A549 (cell line): ENCODE measurements around the gene TNF.

ENCODE experiments used
- MAFK ChIP-seq: fragments of 450-650 bp; IDR thresholded peaks from 2 replicates; pipeline ENCODE4 v1.6.1; 2014; ENCODE audit not compliant: partially characterized antibody
- NPAS2 ChIP-seq: fragments of 250-450 bp; sonication (Bioruptor Pico); IDR thresholded peaks from 2 replicates; pipeline ENCODE4 v1.8.0; 2022; ENCODE audit warnings: mild to moderate bottlenecking, moderate library complexity, borderline replicate concordance
- POLR2A ChIP-seq: IDR thresholded peaks from 2 replicates; pipeline ENCODE4 v1.6.1; 2012; ENCODE audit warnings: mild to moderate bottlenecking, low read length
- RAD21 ChIP-seq, 2 experiments: fragments of >200 bp in 1 of 2; sonication (Bioruptor Twin) in 1 of 2; formaldehyde crosslinking in 1 of 2; IDR thresholded peaks in 1 of 2; conservative IDR thresholded peaks in 1 of 2; 2 replicates in 1 of 2; 3 replicates in 1 of 2; pipeline ENCODE4 v1.6.1; 2012 to 2018; ENCODE audit warnings: inconsistent platforms in 1 of 2
- RARB ChIP-seq: fragments of 250-450 bp; sonication (Bioruptor Pico); IDR thresholded peaks from 2 replicates; pipeline ENCODE4 v1.8.0; 2021; ENCODE audit warnings: mild to moderate bottlenecking, moderate library complexity
- TF ChIP-seq, protein P1 (sequence below): fragments of >200 bp; sonication (Bioruptor Twin); formaldehyde crosslinking; IDR thresholded peaks from 3 replicates; pipeline ENCODE4 v1.5.1; 2016
- TF ChIP-seq, protein P2 (sequence below): fragments of 200-600 bp; sonication (generic); IDR thresholded peaks from 2 replicates; pipeline ENCODE4 v1.6.1; 2016; ENCODE audit warnings: antibody characterized with exemption, mild to moderate bottlenecking, moderate library complexity
- TF ChIP-seq, protein P3 (sequence below): IDR thresholded peaks from 2 replicates; pipeline ENCODE4 v1.6.1; 2012

DNA sequence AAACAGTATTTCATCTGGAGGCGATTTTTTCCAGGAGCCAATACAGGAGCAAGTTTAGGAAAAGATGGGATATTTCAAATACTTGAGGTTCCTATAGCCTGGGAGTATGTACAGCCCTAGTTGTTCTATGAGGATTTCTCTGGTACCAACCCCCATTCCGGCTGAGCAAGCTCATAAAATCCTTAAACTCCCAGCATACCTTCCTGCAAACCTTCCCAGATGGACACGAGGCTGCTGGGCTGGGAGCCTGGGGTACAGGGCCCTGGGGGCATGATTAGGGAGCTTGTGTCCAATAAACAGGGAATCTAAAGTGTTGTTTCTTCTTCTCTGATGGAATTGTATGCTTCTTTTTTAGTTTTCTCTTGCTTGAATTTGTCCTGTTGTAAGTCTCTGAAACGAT lies 46.6 kb downstream of the TNF start:
- TF ChIP-seq RARB (CRISPR knock-in tag) (no peak), MAFK (no peak), NPAS2 (CRISPR knock-in tag) (no peak), RAD21 (conservative IDR thresholded peaks at IDR 0.05 in 1 of 2, IDR thresholded peaks at IDR 0.05 in 1 of 2) (no peak), POLR2A (no peak)
- TF ChIP-seq, protein P1, sequence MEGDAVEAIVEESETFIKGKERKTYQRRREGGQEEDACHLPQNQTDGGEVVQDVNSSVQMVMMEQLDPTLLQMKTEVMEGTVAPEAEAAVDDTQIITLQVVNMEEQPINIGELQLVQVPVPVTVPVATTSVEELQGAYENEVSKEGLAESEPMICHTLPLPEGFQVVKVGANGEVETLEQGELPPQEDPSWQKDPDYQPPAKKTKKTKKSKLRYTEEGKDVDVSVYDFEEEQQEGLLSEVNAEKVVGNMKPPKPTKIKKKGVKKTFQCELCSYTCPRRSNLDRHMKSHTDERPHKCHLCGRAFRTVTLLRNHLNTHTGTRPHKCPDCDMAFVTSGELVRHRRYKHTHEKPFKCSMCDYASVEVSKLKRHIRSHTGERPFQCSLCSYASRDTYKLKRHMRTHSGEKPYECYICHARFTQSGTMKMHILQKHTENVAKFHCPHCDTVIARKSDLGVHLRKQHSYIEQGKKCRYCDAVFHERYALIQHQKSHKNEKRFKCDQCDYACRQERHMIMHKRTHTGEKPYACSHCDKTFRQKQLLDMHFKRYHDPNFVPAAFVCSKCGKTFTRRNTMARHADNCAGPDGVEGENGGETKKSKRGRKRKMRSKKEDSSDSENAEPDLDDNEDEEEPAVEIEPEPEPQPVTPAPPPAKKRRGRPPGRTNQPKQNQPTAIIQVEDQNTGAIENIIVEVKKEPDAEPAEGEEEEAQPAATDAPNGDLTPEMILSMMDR: no peak
- TF ChIP-seq, protein P2, sequence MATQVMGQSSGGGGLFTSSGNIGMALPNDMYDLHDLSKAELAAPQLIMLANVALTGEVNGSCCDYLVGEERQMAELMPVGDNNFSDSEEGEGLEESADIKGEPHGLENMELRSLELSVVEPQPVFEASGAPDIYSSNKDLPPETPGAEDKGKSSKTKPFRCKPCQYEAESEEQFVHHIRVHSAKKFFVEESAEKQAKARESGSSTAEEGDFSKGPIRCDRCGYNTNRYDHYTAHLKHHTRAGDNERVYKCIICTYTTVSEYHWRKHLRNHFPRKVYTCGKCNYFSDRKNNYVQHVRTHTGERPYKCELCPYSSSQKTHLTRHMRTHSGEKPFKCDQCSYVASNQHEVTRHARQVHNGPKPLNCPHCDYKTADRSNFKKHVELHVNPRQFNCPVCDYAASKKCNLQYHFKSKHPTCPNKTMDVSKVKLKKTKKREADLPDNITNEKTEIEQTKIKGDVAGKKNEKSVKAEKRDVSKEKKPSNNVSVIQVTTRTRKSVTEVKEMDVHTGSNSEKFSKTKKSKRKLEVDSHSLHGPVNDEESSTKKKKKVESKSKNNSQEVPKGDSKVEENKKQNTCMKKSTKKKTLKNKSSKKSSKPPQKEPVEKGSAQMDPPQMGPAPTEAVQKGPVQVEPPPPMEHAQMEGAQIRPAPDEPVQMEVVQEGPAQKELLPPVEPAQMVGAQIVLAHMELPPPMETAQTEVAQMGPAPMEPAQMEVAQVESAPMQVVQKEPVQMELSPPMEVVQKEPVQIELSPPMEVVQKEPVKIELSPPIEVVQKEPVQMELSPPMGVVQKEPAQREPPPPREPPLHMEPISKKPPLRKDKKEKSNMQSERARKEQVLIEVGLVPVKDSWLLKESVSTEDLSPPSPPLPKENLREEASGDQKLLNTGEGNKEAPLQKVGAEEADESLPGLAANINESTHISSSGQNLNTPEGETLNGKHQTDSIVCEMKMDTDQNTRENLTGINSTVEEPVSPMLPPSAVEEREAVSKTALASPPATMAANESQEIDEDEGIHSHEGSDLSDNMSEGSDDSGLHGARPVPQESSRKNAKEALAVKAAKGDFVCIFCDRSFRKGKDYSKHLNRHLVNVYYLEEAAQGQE: no peak
- TF ChIP-seq, protein P3, sequence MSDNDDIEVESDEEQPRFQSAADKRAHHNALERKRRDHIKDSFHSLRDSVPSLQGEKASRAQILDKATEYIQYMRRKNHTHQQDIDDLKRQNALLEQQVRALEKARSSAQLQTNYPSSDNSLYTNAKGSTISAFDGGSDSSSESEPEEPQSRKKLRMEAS: no peak
